Suppressor macrophage treated with lipopolysaccharide for 4 hours (primary cell): ENCODE data around the gene POLR2E.

Source experiments
- DNase-seq: peaks from one replicate; pipeline ENCODE4 v3.0.0-alpha.2; 2020

Gene POLR2E

DNA sequence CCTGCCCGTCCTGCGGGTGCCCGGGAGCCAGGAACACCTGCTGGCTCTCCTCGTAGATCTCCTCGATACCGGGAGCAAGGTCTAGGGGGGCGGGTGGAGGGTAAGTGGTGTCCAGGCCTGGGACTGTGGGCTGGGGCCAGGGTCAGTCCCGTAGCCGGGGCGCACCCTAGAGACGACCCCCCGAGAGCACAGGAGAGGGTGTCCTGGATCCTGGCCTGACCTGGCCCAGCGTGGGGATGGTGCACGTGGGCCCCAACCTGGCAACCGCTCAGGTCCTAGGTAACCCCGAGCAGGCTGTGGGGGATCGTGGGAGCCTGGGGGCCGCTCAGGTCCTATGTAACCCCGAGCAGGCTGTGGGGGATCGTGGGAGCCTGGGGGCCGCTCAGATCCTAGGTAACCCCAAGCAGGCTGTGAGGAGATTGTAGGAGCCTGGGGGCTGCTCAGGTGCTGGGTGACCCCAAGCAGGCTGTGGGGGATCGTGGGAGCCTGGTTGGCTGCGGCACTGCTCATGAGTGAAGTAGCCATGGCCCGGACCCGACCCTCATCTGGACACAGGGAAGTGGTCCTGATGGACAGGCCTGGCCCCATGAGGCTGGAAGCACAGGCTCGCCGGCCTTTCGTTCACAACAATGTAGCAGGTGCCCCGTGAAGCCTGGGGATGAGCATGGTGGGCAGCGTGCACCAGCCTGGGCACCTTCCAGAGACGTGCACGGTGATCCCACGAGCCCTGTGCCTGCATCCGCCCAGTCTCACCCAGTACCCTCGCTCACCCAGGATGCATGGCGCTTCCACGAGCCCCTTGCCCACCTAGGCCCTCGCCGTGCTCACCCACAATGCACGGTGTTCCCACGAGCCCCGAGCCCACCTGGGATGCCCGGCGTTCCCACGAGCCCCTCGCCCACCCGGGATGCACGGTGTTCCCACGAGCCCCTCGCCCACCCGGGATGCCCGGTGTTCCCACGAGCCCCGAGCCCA, 14.8 kb upstream of the POLR2E start:
- no peak for DNase-seq

DNA sequence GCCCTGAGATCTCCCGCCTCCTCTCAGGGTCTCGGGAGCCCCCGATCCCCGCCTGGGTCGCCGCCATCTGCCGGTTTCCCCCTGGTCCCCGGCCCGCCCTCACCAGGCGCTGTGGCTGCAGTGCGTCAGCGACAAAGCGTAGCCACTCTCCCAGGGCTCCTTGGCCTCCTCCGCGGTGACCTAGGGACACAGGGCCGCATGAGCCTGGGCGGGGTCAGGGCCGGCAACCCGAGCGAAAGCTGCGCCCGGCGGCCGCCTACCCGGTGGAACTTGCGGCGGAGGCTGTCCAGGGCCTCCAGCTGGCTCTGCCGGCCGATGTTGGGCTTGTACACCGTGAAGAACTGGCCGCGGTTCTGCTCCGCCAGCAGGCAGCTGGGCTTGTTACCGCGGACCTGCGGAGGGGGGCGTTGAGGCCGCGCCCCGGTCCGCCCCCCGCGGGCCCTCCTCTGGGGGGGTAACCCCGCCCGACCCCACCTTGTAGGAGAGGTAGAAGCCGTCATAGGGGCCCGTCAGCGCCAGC, 13.9 kb upstream of the POLR2E start:
- DNase-seq, result no peak

DNA sequence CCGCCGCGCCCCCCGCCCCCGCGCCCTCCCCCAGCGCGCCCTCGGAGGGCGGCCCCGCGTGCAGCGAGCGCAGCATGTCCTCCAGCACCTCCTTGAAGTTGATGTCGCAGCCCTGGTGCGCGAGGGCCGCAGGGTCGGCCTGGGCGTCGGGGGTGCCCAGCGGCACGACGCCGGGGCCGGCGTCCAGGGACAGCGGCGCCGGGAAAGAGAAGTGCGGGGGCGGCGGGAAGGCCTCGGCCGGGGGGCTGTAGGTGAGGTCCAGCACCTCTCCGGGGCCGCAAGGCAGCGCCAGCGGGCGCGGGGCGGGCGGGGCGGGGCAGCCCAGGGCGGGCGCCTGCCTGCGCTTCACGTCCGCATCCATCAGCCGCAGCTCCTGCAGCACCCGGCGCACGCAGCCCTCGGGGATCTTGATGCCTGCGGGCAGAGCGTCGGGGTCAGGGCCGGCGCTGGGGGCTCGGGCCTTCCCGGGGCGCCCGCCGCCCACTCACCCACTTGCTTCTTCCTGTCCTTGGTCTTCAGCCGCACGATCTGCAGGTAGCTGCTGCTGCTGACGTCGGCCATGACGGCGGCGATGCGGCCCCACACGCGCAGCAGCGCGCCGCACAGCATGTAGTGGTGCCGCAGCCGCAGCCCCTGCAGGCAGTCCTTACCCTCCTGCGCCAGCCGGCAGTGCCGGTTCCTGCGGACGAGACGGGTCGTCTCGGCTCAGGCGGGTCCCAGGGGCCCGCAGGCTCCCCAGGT, 13.3 kb upstream of the POLR2E start:
- no peak for DNase-seq

DNA sequence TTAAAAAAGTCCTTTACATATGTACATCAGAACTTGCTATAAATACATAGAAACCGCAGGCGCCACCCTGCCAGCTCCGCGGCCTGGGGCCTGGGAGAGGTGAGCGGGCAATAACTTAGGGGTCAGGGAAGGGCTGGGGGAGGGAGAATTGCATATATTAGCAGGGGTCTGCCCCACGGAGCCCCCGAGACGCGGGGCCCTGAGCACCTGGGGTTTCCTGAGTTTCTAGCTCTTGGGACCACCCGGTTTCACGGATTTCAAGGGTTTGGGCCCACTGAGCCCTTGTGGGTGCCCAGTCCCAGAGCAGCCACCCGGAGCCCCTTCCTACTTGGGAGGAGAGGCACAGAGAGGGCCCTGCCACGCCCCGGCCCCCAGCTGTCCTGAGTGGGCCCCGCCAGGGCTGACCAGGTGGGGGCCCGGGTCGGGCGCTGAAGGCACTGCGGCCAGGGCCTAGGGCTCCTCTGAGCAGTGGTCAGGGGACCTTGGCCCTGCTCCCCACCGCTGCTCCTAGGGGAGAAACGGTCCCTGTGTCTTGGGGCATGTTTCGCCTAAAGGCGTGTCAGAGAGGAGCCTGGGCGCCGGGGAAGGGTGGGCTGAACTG, 12.6 kb upstream of the POLR2E start:
- DNase-seq, result no peak

DNA sequence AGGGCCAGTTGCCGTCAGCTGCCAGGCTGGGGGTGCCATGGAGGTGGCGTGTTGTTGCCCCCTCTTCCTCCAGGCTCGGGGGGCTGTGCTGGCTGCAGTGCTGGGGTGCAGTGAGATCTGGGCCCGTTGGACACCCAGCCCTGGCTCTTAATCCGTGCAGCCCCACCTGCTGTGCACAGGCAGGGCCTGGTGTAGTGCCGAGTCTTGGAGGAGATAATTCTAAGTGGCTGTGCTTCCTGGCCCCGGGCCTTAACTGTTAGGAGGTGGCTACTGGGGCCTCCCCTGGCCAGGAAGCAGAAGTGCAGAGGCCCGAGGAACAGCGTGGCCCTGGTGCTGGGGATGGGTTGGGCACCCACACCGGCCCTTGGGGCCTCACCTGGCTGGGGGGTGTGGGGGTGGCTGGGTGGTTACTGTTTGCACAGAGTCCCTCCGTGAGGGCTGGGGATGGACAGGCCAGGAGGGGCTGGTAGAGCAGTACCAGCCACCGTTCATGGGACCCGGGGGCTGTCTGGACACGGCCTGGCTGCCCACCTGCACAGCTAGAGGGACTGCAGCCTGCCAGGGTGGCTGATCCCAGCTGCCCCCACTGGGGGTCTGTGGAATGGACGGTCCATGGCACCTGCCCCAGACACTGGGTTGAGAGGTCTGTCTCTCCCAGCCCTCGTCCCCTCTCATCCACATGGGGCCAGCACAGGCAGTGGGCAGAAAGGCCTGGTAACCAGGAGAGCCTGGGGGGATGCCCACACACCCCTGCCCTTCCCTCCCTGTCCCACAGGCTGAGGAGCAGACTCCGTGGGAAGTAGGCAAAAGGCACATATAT, 11.9 kb upstream of the POLR2E start:
- DNase-seq, result peak; percentile 38

DNA sequence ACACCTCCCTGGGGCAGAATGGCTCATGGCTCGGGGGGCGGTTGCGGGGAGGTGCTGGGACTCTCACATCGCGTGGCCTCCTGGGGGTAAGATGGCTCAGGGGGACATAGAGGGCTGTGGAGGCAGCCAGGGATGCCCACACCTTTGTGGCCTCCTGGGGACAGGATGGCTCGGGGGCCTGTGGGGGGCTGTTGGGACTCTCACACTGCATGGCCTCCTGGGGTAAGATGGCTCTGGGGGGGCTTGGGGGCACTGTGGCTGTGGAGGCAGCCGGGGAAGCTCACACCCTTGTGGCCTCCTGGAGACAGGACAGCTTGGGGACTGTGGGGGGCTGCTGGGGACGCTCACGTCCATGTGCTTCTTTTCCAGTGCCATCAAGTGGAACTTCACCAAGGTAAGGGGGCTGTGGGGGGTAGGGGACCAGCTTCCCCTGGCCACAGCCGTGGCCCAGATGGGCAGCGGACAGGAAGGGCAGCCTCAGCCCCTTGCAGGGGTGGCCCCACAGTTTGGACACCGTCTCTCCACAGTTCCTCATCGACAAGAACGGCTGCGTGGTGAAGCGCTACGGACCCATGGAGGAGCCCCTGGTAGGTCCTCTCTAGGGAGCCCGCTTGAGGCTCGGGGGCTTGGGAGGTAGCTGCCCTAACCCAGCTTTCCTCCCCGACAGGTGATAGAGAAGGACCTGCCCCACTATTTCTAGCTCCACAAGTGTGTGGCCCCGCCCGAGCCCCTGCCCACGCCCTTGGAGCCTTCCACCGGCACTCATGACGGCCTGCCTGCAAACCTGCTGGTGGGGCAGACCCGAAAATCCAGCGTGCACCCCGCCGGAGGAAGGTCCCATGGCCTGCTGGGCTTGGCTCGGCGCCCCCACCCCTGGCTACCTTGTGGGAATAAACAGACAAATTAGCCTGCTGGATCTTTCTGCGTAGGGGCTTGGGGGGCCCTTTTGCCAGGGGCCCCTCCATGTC, 11.0 kb upstream of the POLR2E start:
- no peak for DNase-seq

DNA sequence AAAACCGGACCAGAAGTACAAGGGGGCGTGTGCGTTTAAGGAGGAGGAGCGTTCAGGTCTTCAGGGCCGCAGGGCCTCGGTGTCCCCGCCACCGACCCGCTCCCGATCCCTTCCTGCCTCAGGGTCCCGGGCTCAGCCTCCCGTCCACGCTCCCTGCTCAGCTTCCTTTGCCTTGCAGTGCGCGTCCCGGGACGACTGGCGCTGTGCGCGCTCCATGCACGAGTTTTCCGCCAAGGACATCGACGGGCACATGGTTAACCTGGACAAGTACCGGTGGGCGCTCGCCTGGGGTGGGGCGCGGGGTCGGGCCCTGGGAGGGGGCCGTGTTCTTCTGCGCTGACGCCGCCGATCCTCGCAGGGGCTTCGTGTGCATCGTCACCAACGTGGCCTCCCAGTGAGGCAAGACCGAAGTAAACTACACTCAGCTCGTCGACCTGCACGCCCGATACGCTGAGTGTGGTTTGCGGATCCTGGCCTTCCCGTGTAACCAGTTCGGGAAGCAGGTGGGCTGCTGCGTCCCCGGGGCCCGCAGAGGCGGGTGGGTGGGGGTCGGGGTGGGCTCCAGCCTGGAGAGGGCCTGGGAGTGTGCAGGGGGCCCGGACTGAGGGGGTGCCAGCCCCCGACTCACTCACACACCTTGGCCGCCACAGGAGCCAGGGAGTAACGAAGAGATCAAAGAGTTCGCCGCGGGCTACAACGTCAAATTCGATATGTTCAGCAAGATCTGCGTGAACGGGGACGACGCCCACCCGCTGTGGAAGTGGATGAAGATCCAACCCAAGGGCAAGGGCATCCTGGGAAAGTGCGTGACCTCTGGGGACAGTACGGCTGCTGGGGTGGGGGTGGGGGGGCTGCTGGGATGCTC, 10.1 kb upstream of the POLR2E start:
- no peak for DNase-seq

DNA sequence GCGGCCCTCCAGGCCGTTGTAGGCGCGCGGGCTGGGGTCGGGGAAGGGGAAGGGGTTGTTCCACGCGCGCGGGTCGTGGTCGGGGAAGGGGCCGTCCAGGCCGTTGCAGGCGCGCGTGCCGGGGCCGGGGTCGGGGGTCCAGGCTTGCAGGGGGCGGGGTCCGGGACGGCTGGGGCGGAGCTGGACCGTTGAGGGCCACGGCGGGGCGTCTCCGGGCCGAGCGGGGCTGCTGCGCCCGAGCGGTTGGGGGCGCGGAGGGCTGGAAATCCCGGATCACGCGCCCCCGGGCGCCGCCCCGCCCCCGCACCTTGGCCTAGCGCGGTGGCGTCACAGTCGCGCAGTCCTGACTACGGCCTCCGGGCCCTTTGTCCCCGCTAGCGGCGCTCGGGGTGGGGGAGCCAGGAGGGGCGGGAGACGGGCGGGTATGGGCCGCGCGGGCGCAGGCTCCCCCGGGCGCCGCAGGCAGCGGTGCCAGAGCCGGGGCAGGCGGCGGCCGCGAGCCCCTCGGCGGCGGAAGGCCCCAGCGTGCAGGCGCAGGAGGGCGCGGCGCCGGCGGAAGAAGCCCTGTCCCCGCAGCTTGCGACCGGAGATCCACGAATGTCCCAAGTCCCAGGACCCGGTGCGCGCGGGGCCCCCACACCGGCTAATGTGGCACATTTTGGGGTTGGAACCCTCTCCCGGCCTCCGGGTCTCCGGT, 9.3 kb upstream of the POLR2E start:
- peak; percentile 93 for DNase-seq

DNA sequence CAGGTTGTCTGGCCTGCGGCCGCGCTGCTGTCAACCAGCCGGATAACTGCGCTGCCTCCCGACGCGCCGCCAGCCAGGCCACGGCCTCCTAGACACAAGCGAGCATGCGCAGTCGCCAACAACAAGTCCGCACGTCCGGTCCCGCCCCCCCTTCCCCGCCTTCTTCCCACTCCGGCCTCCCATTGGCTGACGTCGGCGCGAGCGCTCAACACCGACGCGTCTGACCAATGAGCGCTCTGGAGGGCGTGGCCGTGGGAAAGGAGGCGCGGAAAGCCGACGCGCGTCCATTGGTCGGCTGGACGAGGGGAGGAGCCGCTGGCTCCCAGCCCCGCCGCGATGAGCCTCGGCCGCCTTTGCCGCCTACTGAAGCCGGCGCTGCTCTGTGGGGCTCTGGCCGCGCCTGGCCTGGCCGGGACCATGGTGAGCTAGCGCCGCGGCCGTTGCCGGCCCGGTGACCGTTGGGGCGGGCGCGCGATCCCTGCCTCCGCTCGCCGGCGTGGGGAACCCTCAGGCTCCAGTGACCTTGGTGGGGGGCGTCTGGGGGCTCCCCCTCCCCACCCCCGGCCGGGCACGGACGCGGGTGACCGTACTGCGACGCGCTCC, 8.6 kb upstream of the POLR2E start, which contains the start of gene GPX4:
Gene GPX4, plus strand, starts transcription at position 287 of the 603 bp plus-strand sequence. Its CDS starts 50 bp downstream, at position 337.
- peak; percentile 100 for DNase-seq

DNA sequence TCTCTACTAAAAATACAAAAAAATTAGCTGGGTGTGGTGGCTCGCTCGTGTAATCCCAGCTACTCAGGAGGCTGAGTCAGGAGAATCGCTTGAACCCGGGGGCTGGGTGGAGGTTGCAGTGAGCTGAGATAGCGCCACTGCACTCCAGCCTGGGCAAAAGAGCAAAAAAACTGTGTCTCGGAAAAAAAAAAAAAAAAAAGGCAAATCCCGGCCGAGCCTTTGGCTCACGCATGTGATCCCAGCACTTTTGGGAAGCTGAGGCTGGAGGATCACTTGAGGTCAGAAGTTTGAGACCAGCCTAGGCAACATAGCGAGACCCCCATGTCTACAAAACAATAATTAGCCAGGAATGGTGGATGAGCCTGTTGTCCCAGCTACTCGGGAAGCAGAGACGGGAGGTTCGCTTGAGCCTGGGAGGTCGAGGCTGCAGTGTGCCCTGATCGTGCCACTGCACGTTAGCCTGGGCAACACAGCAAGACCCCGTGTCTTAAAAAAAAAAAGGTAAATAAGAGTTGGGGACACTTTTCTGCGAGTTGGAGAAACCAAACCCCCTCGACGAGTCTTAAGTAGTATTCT, 8.0 kb upstream of the POLR2E start:
- DNase-seq, result no peak

DNA sequence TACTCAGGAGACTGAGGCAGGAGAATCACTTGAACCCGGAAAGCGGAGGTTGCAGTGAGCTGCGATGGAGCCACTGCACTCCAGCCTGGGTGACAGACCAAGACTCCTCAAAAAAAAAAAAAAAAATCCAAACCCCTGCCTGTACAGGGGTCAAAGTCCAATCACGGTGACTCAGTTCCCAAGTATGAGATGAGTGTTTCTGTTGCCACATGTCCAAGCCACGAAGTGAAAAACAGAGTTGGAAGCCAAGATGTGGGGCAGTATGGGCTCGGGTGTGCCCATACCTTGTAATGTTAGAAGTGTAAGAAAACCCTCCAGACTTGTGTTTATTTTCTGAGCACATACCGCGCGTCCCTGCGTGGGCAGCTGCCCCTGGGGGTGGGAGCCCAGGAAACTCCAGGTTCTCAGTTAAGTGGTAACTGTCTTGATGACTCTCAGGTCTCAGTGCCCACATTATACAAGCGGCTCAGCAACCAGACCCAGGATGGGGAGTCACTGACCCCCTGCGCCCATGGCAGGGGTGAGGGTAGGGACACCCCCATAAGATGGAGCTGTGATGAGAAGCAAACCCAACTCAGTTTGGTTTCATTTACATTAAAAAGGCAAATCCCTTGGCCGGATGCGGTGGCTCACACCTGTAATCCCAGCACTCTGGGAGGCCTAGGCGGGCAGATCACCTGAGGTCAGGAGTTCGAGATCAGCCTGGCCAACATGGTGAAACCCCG, 7.4 kb upstream of the POLR2E start:
- peak; percentile 89 for DNase-seq

DNA sequence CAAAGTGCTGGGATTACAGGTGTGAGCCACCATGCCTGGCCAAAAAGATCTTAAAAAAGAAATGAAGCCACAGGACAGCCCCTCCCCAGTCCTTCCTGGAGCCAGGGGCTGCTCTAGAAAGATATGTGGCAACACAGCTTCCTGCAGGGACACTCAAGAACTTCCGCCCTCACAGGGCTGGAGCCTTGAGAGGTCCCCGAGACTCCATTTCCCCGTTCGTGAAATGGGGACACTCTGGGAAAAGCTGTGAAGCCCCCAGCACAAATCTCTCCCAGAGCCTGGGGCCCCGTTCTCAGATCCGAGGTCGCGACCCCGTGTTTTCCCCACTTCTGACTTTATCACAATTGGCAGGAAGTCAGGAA, 6.1 kb upstream of the POLR2E start:
- peak; percentile 76 for DNase-seq

DNA sequence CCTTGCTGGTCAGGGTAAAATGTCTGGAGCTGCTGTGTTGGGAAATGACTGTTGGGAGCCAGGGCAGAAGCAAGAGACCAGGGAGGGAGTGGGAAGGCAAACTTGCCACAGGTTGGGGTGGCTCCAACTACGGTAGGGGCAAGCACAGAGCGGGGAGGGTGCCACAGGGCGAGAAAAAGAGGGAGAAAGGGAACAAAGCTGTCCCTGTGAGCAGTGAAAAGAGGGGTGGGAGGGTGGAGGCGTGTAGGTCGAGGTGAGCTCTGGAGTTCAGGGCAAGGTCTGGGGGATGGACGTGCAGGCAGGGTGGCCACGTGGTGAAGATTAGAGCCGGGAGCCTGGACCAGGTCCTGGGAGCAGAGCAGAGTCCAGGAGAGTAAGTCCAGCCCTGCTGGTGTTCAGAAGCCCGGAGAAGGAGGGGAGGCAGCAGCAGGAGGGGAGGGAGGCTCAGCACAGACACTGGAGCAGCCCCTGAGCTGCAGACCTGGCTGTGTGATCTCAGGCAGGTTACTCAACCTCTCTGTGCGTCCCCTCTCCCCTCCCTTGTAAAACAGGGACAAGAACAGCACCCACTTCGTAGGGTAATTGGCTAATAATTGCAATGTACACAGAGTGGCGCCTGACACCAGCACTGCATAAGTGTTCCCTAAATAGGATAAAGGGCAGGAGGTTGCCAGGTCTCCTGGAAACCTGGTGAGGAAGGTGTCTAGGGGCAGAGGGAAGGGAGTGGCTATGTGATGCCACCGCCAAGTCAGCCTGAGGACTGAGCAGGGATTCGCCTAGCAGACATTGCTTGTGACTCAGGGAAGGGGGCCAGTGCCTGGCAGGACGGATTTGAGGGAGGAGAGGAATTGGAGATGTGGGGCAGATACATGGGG, 3.2 kb upstream of the POLR2E start:
- DNase-seq, result no peak

DNA sequence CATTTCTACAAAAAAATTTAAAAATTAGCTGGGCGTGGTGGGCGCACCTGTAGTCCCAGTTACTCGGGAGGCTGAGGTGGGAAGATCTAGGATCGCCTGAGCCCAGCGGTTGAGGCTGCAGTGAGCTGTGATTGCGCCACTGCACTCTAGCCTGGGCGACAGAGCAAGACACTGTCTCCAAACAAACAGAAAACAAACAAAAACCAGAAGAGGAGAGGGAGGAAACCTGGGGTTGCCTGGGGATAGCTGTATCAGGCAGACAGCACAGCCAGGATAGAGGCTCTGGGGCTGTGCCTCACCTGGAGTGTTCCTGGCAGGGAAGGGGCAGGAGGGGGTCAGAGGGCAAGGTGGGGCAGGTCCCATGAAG, 2.6 kb upstream of the POLR2E start:
- no peak for DNase-seq

DNA sequence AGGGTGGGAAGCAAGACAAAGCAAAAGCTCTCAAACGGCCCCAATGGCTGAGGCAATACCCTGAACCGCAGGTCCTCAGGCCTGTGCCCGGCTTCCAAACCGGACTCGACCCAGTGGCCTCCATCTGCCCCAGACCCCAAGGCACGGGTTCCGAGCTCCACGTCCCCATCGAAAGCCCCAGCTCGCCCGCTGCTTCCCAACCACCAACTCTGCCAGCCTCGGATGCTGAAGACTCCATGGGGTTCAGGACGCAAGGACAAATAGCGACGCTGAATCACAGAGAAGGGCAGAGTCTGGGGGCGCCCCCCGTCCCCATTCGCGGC, 559 bp downstream of the POLR2E start:
- DNase-seq, result no peak

DNA sequence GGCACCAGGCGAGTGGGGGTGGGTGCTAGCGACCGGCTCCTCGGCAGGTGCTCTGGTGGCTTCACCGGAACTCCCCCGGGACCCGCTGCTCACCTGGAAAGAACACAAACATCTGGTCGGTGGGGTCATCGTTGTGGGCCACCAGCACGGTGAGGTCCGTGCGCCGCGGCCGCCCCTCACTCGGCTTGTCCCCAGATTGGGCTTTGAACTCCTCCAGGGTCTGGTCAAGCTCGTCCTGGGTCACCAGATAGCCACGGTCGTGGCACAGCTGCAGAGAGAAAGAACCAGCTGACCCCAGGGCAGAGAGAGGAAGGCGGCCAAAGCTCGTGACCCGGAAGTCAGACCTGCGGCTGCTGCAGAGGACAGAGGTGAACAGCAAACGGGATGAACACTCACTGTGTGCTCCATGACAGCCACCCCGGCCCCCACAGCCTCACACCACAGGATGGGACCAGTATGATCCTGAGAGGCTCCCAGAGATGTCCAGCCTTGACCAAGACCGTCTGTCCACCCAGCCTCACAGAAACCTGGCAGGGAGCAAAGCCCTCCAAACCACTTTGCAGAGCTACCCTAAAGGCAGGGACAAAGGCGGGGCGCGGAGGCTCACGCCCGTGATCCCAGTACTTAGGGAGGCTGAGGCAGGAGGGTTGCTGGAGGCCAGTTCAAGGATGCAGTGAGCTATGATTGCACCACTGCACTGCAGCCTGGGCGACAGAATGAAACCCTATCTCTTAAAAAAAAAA, 1.2 kb downstream of the POLR2E start:
- DNase-seq, result no peak
